ENCODE measurements around the gene PNPLA2.

Gene PNPLA2

GRCh38 chr11:830295-831117 lies 11.8 kb downstream of the PNPLA2 start:
- peak; percentile 91 for DNase-seq (ENCODE audit: low read depth, low spot score)

GRCh38 chr11:831118-831864 lies 12.6 kb downstream of the PNPLA2 start:
- DNase-seq (ENCODE audit: low read depth, low spot score) = peak; percentile 83

- no peak for DNase-seq (ENCODE audit: low read depth, low spot score)
Observed at GRCh38 chr11:831961-832528, 13.3 kb downstream of the PNPLA2 start.

- peak; percentile 86 for DNase-seq (ENCODE audit: low read depth, low spot score)
Observed at GRCh38 chr11:832529-833113, 13.9 kb downstream of the PNPLA2 start, which contains the start of gene CD151. Gene CD151, plus strand, starts transcription at chr11:832952. Its CDS starts 3,118 bp downstream, at chr11:836070.

- peak; percentile 78 for DNase-seq (ENCODE audit: low read depth, low spot score)
Observed at GRCh38 chr11:833114-833791, 14.5 kb downstream of the PNPLA2 start.

- DNase-seq (ENCODE audit: low read depth, low spot score) = peak; percentile 40
Observed at GRCh38 chr11:833849-834311, 15.2 kb downstream of the PNPLA2 start.

- peak; percentile 95 for DNase-seq (ENCODE audit: low read depth, low spot score)
Observed at GRCh38 chr11:834371-835316, 15.9 kb downstream of the PNPLA2 start.

GRCh38 chr11:836274-836673 lies 17.6 kb downstream of the PNPLA2 start:
- no peak for DNase-seq (ENCODE audit: low read depth, low spot score)

GRCh38 chr11:836700-837099 lies 18.0 kb downstream of the PNPLA2 start:
- no peak for DNase-seq (ENCODE audit: low read depth, low spot score)

- DNase-seq (ENCODE audit: low read depth, low spot score) = no peak
Observed at GRCh38 chr11:837189-837989, 18.7 kb downstream of the PNPLA2 start.

GRCh38 chr11:837990-838307 lies 19.2 kb downstream of the PNPLA2 start:
- no peak for DNase-seq (ENCODE audit: low read depth, low spot score)

- peak; percentile 41 for DNase-seq (ENCODE audit: low read depth, low spot score)
Observed at GRCh38 chr11:838441-839279, 19.9 kb downstream of the PNPLA2 start.

- no peak for DNase-seq (ENCODE audit: low read depth, low spot score)
Observed at GRCh38 chr11:839280-839623, 20.5 kb downstream of the PNPLA2 start.

GRCh38 chr11:839875-840617 lies 21.3 kb downstream of the PNPLA2 start:
- DNase-seq (ENCODE audit: low read depth, low spot score) = no peak

GRCh38 chr11:841981-842369 lies 23.3 kb downstream of the PNPLA2 start:
- no peak for DNase-seq (ENCODE audit: low read depth, low spot score)

GRCh38 chr11:842370-843002 lies 23.8 kb downstream of the PNPLA2 start, which contains the start of the genes POLR2L and TSPAN4:
Gene POLR2L, minus strand, starts transcription at chr11:842529. Its CDS starts 21 bp downstream, at chr11:842508.
Gene TSPAN4, plus strand, starts transcription at chr11:842852. Its CDS starts 7,453 bp downstream, at chr11:850305.
- DNase-seq (ENCODE audit: low read depth, low spot score) = peak; percentile 96

- DNase-seq (ENCODE audit: low read depth, low spot score) = no peak
Observed at GRCh38 chr11:843086-843734, 24.5 kb downstream of the PNPLA2 start.

Data from astrocyte of the hippocampus (primary cell).